Measurements from ENCODE around the gene KMT2B.
"Not testable (repeated sequence)": the region's sequence is repeated elsewhere in the genome, so short reads cannot be mapped to it uniquely, and the experiment has no call there.

Gene KMT2B, protein sequence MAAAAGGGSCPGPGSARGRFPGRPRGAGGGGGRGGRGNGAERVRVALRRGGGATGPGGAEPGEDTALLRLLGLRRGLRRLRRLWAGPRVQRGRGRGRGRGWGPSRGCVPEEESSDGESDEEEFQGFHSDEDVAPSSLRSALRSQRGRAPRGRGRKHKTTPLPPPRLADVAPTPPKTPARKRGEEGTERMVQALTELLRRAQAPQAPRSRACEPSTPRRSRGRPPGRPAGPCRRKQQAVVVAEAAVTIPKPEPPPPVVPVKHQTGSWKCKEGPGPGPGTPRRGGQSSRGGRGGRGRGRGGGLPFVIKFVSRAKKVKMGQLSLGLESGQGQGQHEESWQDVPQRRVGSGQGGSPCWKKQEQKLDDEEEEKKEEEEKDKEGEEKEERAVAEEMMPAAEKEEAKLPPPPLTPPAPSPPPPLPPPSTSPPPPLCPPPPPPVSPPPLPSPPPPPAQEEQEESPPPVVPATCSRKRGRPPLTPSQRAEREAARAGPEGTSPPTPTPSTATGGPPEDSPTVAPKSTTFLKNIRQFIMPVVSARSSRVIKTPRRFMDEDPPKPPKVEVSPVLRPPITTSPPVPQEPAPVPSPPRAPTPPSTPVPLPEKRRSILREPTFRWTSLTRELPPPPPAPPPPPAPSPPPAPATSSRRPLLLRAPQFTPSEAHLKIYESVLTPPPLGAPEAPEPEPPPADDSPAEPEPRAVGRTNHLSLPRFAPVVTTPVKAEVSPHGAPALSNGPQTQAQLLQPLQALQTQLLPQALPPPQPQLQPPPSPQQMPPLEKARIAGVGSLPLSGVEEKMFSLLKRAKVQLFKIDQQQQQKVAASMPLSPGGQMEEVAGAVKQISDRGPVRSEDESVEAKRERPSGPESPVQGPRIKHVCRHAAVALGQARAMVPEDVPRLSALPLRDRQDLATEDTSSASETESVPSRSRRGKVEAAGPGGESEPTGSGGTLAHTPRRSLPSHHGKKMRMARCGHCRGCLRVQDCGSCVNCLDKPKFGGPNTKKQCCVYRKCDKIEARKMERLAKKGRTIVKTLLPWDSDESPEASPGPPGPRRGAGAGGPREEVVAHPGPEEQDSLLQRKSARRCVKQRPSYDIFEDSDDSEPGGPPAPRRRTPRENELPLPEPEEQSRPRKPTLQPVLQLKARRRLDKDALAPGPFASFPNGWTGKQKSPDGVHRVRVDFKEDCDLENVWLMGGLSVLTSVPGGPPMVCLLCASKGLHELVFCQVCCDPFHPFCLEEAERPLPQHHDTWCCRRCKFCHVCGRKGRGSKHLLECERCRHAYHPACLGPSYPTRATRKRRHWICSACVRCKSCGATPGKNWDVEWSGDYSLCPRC (N-terminal part only)

DNA sequence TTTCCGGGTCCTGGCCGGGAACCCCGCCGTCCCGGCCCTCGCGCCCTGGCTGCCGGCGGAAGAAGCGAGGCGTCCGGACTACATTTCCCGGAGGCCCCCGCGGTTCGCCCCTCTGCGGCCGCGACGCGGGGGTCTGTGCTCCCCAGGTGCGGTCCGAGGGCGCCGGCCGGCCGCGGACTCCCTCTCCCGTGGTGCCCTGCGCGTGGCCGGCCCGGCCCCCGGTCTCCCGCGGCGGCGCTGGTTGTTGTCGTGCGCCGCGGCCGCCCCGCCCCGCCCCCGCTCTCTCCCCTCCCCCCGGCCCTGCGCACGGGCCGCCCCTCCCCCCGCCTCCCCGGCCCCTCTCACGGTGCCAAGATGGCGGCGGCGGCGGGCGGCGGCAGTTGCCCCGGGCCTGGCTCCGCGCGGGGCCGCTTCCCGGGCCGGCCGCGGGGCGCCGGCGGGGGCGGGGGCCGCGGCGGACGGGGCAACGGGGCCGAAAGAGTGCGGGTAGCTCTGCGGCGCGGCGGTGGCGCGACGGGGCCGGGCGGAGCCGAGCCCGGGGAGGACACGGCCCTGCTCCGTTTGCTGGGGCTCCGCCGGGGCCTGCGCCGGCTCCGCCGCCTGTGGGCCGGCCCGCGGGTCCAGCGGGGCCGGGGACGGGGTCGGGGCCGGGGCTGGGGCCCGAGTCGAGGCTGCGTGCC lies at the start of gene KMT2B:
Gene KMT2B (plus strand): TSS at position 339 of the 680 bp plus-strand sequence. CDS start 16 bp downstream, at position 355.
- peak; percentile 97 for DNase-seq

DNA sequence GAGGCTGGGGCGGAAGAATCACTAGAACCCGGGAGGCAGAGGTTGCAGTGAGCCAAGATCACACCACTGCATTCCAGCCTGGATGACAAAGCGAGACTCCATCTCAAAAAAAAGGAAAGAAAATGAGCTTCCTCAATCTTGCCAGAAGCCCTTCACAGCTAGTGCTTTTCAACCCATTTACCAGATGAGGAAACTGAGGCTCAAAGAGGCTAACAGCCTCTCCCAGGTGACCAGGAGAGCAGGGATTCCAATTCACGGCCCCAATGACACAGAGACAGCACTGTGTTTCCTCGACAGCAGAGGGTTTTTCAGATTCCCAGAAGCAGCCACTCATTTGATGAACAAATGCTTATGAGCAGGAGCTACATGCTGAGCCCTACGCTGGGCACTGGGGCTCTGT lies 48.2 kb upstream of the KMT2B start:
- no peak for DNase-seq

DNA sequence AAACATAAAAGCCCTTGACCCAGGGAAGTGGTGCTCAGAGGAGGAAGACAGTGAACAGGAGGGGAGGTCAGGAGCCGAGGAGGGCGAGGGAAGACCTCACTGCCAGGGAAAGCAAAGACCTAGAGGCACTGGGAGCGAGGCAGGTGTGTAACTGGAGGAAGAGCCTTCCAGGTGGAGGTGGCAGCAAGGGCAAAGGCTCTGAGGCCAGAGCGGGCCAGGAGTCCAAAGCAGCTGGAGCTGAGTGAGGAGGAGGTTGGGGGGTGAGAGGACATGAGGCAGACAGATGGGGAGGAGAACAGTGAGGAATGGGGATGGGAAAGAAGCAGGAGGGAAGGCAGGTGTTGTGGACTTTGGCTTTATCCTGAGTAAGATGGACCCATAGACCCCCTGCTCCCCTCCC lies 47.8 kb upstream of the KMT2B start:
- DNase-seq, result no peak

DNA sequence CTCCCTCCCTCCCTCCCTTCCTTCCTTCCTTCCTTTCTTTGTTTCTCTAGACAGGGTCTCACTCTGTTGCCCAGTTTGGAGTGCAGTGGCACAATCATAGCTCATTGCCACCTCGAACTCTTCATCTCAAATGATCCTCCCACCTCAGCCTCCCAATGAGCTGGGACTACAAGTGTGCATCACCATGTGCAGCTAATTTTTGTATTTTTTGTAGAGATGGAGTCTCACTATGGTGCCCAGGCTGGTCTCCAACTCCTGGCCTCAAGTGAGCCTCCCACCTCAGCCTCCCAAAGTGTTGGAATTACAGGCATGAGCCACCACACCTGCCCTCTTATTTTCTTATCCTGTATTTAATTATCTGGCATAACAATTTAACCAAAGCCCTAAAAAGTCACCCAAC lies 47.1 kb upstream of the KMT2B start:
- DNase-seq, result no peak

DNA sequence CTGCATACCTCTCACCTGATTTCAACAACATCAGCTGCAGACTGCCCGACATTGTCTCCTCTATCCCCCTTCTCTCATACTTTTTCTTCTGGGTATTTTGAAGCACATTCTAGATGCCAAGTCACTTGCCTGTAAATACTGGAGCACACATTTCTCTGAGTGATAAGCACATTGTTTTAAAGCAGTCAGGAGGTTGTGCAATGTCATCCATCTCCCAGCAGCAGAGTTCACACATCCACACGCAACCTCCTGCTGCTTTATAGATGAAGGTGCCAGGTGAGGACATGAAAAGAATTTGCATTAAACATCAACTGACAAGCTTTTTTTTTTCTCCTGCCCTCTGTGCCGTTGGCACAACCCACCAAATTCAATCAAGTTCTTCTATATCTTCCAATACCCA lies 46.0 kb upstream of the KMT2B start:
- DNase-seq, result no peak

DNA sequence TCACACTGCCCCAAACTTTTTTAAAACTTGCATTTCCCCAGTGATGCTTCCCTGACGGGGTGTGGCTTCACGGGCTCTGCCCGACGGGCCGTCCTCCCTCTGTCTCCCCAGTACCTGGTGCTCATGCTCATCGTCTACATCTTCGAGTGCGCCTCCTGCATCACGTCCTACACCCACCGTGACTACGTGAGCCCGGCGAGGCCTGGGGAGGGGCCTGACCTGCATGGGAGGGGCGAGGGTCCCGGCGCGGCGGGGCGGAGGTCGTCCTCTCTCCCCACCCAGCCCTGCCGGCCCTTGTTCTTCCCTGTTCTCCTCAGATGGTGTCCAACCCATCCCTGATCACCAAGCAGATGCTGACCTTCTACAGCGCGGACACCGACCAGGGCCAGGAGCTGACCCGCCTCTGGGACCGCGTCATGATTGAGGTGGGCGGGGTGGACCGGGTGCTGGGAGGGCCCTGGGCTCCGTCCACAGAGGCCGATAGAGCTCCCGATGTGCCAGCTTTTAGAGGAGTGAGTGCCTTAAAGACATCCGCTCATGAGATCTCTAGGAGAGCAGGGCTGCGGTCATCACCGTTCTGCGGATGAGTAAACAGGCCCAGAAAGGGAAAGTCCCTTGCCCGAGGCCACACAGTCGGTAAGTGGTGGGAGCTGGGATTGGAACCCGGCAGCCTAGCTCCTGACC lies 44.5 kb upstream of the KMT2B start:
- DNase-seq, result no peak

DNA sequence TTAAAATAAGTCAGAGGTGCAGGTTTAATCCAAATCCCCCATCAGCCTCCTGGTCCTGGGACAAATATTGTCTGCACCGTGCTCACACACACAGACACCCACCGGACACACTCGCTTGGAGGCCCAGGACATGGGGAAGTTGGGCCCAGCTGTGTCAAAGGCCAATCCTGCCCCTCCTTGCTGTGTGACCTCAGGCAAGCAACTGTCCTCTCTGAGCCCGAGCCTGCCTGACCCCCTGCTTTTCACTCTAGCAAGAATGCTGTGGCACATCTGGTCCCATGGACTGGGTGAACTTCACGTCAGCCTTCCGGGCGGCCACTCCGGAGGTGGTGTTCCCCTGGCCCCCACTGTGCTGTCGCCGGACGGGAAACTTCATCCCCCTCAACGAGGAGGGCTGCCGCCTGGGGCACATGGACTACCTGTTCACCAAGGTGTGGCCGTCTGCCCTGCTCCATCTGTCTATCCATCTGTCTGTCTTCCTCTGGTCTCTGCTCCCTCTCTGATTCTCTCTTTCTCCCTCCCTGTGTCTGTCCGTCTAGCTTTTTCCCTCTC lies 42.1 kb upstream of the KMT2B start:
- DNase-seq, result no peak

DNA sequence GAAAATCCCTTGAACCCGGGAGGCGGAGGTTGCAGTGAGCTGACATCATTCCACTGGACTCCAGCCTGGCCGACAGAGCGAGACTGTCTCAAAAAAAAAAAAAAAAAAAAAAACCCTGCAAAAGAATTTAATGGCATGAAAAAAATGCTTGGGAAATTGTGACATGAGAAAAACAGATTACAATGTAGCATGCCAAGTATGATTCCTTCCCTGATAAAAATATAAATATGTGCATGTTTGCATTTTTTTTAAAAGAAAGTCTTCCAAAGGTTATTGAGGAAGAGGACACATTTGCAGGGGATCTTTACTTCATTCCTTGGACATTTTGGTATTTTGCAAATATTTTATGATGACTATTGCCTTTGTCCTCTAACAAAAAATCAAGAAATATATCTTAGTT lies 28.0 kb upstream of the KMT2B start:
- DNase-seq, result no peak

DNA sequence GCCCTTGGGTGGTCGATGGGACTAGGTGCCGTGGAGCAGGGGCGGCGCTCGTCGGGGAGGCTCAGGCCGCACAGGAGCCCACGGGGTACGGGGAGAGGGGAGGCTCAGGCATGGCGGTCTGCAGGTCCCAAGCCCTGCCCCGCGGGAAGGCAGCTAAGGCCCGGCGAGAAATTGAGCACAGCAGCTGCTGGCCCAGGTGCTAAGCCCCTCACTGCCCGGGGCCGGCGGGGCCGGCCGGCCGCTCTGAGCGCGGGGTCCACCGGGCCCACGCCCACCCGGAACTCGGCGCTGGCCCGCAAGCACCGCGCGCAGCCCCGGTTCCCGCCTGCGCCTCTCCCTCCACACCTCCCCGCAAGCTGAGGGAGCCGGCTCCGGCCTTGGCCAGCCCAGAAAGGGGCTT lies 26.7 kb upstream of the KMT2B start:
- DNase-seq, result not testable (repeated sequence)

DNA sequence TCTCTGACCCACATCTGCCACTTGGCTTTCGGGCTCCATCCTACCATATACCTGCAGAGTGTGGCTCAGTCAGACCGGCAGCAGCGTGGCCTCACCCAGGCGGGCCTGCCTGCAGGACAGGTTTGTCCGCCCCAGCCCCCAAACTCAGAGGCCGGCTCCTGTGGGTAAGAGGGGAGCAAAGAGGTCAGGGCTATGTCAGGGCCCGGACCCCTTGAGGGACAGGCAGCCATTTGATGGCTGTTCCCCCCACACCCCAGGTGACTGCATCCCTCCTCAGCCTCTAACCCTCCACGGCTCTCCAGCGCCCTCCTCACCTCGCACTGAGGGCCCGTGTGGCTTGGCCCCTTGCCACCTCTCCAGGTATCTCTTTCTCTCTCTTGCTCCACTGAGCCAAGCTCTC lies 25.8 kb upstream of the KMT2B start:
- no peak for DNase-seq

DNA sequence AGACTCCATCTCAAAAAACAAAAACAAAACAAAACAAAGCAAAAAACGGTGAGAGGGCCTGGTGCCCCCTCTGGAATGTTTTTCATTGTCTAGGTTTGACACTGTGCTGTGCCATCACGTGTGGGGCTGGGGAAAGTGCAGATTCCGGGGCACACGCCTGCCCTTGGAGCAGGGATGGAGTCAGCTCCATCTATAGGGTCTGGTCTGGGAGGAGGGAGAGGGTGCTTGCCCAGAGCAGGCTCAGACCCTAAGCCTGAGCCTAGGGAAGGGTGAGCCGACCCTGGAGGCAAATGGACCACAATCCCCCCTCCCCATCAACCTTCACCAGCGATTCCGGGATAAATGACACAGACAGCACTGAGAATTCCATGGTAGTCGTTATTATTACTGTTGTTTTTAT lies 24.4 kb upstream of the KMT2B start:
- DNase-seq, result no peak

DNA sequence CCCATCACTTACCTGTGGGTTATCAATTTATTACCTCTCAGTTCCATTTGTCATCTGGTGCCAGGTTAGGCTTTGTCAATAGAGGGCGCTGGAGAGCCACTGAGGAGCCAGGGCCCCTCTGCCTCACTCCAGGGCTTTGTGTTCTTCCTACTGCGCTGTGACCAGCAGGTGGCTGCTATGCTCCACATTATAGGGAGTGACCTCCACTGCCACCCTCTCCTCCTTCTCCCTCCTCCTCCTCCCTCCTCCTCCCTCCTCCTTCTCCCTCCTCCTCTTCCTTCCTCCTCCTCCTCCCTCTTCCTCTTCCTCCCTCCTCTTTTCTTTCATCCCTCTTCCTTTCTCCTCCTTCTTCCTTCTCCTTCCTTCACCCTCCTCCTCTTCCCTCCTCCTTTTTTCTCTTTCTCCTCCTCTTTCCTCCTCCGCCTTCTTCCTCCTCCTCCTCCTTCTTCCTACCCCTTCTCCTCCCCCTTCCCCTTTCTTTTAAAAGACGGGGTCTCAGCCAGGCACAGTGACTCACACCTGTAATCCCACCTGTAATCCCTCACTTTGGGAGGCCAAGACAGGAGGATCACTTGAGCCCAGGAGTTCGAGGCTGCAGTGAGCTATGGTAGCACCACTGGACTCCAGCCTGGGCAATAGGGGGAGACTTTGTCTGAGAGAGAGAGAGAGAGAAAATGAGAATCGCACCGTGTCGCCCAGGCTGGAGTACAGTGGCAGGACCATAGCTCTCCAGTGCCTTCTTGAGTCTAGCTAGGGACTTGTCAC lies 23.8 kb upstream of the KMT2B start:
- peak; percentile 79 for DNase-seq

DNA sequence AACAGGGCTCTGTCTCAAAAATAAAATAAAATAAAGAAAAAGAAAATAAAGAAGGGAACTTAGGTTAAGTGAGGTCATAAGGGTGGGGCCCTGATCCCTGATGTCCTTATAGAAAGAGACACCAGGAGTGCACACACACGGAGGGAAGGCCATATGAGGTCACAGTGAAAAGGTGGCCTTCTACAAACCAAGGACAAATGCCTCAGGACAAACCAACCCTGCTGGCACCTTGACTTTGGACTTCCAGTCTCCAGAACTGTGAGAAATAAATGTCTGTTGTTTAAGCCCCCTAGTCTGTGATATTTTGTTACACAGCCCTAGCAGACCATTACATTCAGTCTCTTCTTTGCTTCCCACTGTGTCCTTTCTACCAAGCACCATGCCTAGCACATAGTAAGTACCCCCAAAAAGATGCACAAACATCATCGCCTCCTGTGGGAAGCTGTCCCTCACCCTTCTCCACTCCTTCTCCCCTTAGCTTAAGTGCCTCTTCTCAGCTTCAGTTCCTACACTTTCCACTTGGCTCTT lies 21.8 kb upstream of the KMT2B start:
- DNase-seq, result no peak

DNA sequence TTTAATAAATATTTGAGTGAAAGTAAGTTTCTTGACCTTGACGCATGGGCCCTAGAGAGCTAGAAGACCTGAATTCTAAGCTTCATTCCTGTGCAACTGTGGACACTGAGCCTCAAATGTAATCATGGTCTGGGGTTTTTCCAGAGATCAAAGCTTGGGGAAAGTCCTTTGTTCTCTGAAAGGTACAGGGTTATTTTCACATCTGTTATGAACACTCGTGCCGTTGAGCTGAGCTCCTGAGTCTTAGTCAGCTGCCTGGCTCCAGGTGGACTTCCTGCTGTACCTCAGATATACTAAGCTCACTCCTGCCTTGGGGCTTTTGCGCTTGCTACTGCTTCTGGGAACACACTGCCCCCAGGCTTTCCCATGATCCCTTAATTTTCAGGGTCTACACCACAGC lies 21.0 kb upstream of the KMT2B start:
- DNase-seq, result no peak

DNA sequence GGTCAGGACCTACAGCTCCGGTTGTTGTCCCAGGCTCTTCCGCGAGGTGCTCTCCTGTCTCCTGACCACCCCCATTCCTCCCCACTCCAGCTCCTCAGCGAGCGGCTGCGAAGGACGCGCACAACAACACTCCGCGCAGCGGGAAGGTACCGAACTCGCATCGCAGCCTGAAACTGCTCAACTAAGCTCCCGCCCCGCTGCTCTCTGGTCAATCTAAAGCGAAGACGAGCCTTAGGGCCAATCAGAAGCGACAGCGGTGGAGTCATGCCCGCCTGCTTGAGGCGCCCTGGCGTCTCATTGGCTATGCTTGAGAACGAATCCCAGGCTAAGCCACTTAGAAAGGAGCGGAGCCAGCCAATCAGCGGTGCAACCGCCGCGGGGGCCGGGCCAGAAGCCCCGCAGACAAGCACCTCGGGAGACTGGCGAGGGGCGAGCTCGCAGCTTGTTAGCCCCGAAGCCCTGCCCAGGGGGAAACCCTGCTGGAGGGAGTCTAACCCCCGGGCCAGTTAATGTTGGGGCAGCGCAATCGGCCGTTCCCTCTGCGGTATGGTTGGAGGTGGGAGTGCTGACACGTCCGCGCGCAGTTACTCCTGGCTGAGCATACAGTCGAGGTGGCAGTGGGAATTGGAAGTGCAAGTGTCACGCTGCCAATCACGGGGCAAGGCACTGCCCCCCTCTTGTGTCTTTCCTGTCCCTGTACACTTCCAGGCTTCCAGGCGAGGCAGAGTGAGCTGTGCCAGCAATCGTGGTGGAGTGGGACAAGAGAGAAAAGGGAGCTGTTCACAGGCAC lies 15.4 kb upstream of the KMT2B start:
- peak; percentile 94 for DNase-seq

DNA sequence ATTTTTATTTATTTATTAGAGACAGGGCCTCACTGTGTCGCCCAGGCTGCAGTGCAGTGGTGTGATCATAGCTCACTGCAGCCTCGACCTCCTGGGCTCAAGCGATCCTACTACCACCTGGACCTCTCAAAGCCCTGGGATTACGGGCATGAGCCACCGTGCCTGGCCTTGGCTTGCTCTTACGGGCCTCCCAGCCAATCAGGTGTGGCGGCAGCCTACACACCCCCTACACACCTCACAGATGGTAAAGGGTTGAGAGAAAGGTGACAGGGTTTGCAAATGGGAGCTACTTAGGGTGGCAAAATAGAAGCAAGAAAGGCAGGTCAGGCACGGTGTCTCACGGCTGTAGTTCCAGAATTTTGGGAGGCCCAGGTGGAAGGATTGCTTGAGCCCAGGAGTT lies 14.5 kb upstream of the KMT2B start:
- no peak for DNase-seq

DNA sequence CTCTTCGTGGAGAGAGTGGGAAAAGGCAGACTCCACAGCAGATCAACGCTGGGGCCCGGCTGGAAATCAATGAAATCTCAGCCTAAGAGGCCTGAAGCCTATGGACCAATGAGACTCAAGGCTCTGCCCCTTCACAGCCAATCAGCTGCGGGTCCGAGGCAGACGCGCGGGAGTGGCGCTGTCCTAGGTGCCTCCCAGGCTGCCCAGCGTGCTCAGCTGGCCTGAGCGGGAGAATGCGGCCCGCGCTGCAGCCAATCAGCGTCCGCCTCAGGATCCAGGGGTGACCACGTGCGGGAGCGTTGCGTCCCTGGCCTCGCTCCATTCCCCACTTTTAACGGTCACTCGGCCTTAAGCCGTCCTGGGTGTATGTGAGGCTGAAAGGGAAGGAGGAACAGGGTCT lies 13.6 kb upstream of the KMT2B start, which contains the start of gene ZBTB32:
Gene ZBTB32 (plus strand): TSS at position 341 of the 400 bp plus-strand sequence. CDS start 10,069 bp downstream, outside the sequence.
- DNase-seq, result no peak

DNA sequence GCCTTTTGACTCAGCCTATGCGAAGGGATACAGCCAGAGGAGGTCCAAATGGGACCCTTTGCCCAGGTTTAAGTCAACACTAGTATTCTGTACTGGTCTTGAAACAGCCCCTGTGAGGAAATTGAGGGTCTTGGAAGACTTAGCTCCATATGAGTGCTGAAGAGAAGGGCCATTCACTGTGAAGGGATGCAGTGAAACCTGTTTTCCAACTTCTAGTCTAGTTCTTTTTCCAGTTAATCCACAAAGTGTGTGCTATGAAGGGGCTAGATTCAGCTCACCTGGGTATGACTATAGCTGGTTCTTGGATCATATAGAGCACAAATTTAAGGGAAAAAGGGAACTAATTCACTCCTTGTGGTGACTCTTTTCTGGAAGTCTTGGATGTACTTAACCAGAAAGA lies 9.4 kb upstream of the KMT2B start:
- DNase-seq, result no peak
